ENCODE measurements around the gene CLK2. TPM values are rescaled to one million over a fixed set of nuclear protein-coding genes. Genes with fewer than 3 reads are reported as not detected.

Gene CLK2
- total and polyA plus RNA-seq, 2 of the 13 experiments (the other 11 are each of a cell fraction or from before 2014, with no cell fraction given), result 20.1 to 73.5 TPM

- no peak for TF ChIP-seq ZBTB44 (CRISPR knock-in tag; IDR thresholded peaks at IDR 0.05)
- TF ChIP-seq ZNF224 (CRISPR knock-in tag; IDR thresholded peaks at IDR 0.05), result no peak; the same call in 1 of the 2 replicates
- peak; percentile 93 for TF ChIP-seq HDAC1 (CRISPR knock-in tag; IDR thresholded peaks at IDR 0.05)
- no peak for TF ChIP-seq CBFB (CRISPR knock-in tag; IDR thresholded peaks at IDR 0.05)
- no peak for TF ChIP-seq ZSCAN30 (CRISPR knock-in tag; IDR thresholded peaks at IDR 0.05)
- peak; percentile 53; the same call in 1 of the 2 replicates for TF ChIP-seq ZNF598 (CRISPR knock-in tag; IDR thresholded peaks at IDR 0.05; ENCODE audit: borderline replicate concordance)
- peak; percentile 87 for TF ChIP-seq SPEN (CRISPR knock-in tag; IDR thresholded peaks at IDR 0.05; ENCODE audit: low read depth)
- no peak for TF ChIP-seq FOSL1 (CRISPR knock-in tag; IDR thresholded peaks at IDR 0.05; ENCODE audit: borderline replicate concordance)
- no peak for TF ChIP-seq IKZF4 (CRISPR knock-in tag; IDR thresholded peaks at IDR 0.05; ENCODE audit: borderline replicate concordance, low read depth, not compliant biosample characterization)
- TF ChIP-seq MTA3 (CRISPR knock-in tag; IDR thresholded peaks at IDR 0.05), result no peak
- TF ChIP-seq TEAD2 (CRISPR knock-in tag; IDR thresholded peaks at IDR 0.05), result no peak
- peak; percentile 92 for TF ChIP-seq POLR2AphosphoS5 (IDR thresholded peaks at IDR 0.05; ENCODE audit: low read depth, low read length)
- TF ChIP-seq MAX (IDR thresholded peaks at IDR 0.05), result peak; percentile 82
- no peak for TF ChIP-seq PCBP1 (IDR thresholded peaks at IDR 0.05; ENCODE audit: borderline replicate concordance, low read depth, low read length)
- peak; percentile 66; the same call in 1 of the 2 replicates for TF ChIP-seq CCDC6 (CRISPR knock-in tag; IDR thresholded peaks at IDR 0.05)
- TF ChIP-seq CSRNP2 (CRISPR knock-in tag; conservative IDR thresholded peaks at IDR 0.05; ENCODE audit: low read depth), result no peak
- TF ChIP-seq HMG20B (CRISPR knock-in tag; conservative IDR thresholded peaks at IDR 0.05), result no peak
- no peak for TF ChIP-seq NR2F1 (CRISPR knock-in tag; IDR thresholded peaks at IDR 0.05)
- TF ChIP-seq ZSCAN21 (CRISPR knock-in tag; IDR thresholded peaks at IDR 0.05; ENCODE audit: borderline replicate concordance), result peak; percentile 78; the same call in 1 of the 2 replicates
- peak; percentile 51 for TF ChIP-seq ZNF263 (CRISPR knock-in tag; IDR thresholded peaks at IDR 0.05)
- no peak for TF ChIP-seq TEF (CRISPR knock-in tag; IDR thresholded peaks at IDR 0.05)
- TF ChIP-seq NKX3-1 (CRISPR knock-in tag; IDR thresholded peaks at IDR 0.05), result no peak; the same call in 1 of the 2 replicates
- no peak for TF ChIP-seq ZBTB43 (CRISPR knock-in tag; conservative IDR thresholded peaks at IDR 0.05)
- peak; percentile 72; the same call in 1 of the 2 replicates for TF ChIP-seq ZNF564 (CRISPR knock-in tag; IDR thresholded peaks at IDR 0.05)
- TF ChIP-seq AKAP8 (CRISPR knock-in tag; IDR thresholded peaks at IDR 0.05), result peak; percentile 92
- TF ChIP-seq SOX5 (CRISPR knock-in tag; IDR thresholded peaks at IDR 0.05; ENCODE audit: borderline replicate concordance), result no peak
These were observed 11.2 kb downstream of the CLK2 start, which contains the start of gene SCAMP3 (continued) for GRCh38 chr1:155261852-155262673.

All from HepG2 (cell line).